Mesendoderm (in vitro differentiated cells): ENCODE measurements around the gene RBMY1D.

Experiments used
- DNase-seq: peaks from one replicate; pipeline ENCODE4 v3.0.0; 2013
- H2AK5ac ChIP-seq: 2 replicates; pipeline ENCODE4 v1.6.1; 2013; ENCODE audit warnings: low read length, inconsistent platforms
- H2BK120ac ChIP-seq: 2 replicates; pipeline ENCODE4 v1.6.1; 2013; ENCODE audit warnings: low read depth, mild to moderate bottlenecking, low read length, moderate library complexity, mixed read lengths
- H2BK15ac ChIP-seq: replicated peaks from 2 replicates; pipeline ENCODE4 v1.6.1; 2013; ENCODE audit warnings: low read depth, mild to moderate bottlenecking, moderate library complexity
- H2BK5ac ChIP-seq: 2 replicates; pipeline ENCODE4 v1.6.1; 2013; ENCODE audit warnings: low read length, inconsistent platforms
- H3K18ac ChIP-seq: 2 replicates; pipeline ENCODE4 v1.6.1; 2013; ENCODE audit warnings: mild to moderate bottlenecking, low read length, mixed read lengths
- H3K23ac ChIP-seq: one replicate; pipeline ENCODE4 v1.6.1; 2013; ENCODE audit warnings: low read length
- H3K27ac ChIP-seq: 2 replicates; pipeline ENCODE4 v1.5.1; 2013; ENCODE audit warnings: low read depth, mild to moderate bottlenecking, inconsistent platforms, low read length, moderate library complexity
- H3K27me3 ChIP-seq: 2 replicates; pipeline ENCODE4 v1.6.1; 2013; ENCODE audit warnings: low read length, control low read depth, mild to moderate bottlenecking, inconsistent platforms; ENCODE audit not compliant: insufficient read depth, poor library complexity
- H3K36me3 ChIP-seq: 2 replicates; pipeline ENCODE4 v1.6.1; 2013; ENCODE audit warnings: low read length, inconsistent platforms; ENCODE audit not compliant: control insufficient read depth, insufficient read depth
- H3K4ac ChIP-seq: one replicate; pipeline ENCODE4 v1.6.1; 2013; ENCODE audit warnings: low read depth, mild to moderate bottlenecking, low read length, moderate library complexity
- H3K4me1 ChIP-seq: 2 replicates; pipeline ENCODE4 v1.6.1; 2013; ENCODE audit warnings: low read depth, low read length, inconsistent platforms; ENCODE audit not compliant: control insufficient read depth
- H3K4me2 ChIP-seq: 2 replicates; pipeline ENCODE4 v1.6.1; 2013; ENCODE audit warnings: low read length
- H3K4me3 ChIP-seq: 2 replicates; pipeline ENCODE4 v1.5.1; 2013; ENCODE audit warnings: mild to moderate bottlenecking, low read length
- H3K56ac ChIP-seq: one replicate; pipeline ENCODE4 v1.6.1; 2013; ENCODE audit warnings: low read length
- H3K79me1 ChIP-seq: 2 replicates; pipeline ENCODE4 v1.6.1; 2013; ENCODE audit warnings: low read length, inconsistent platforms
- H3K79me2 ChIP-seq: 2 replicates; pipeline ENCODE4 v1.6.1; 2013; ENCODE audit warnings: mild to moderate bottlenecking, low read length; ENCODE audit not compliant: control insufficient read depth, insufficient read depth
- H3K9ac ChIP-seq: 2 replicates; pipeline ENCODE4 v1.6.1; 2013; ENCODE audit warnings: low read length, inconsistent platforms
- H4K5ac ChIP-seq: one replicate; pipeline ENCODE4 v1.6.1; 2013; ENCODE audit warnings: low read length
- H4K8ac ChIP-seq: one replicate; pipeline ENCODE4 v1.6.1; 2013; ENCODE audit warnings: low read depth, mild to moderate bottlenecking, control low read depth, low read length, moderate library complexity
- WGBS: extraction: QIAGEN DNeasy Blood & Tissue Kit; methylation state at CpG from one replicate; pipeline ENCODE4 v1.1.7; 2013; ENCODE audit warnings: low lambda C conversion rate, missing lambda C conversion rate; ENCODE audit not compliant: insufficient coverage; ENCODE audit errors: extremely low coverage; 5-methylcytosine and 5-hydroxymethylcytosine counted together

Gene RBMY1D

GRCh38 chrY:21836343-21836742 lies 58.0 kb downstream of the RBMY1D start:
- Histone ChIP-seq H3K4me3 (no peak overlapping the region), H3K56ac (no peak overlapping the region), H3K9ac (no peak overlapping the region), H3K79me2 (no peaks in the 10 kb centered on the region), H4K5ac (no peak overlapping the region), H3K79me1 (no peaks in the 10 kb centered on the region), H2BK120ac (no peak overlapping the region), H3K27ac (no peak overlapping the region), H3K36me3 (no peaks in the 10 kb centered on the region), H3K4ac (no peak overlapping the region), H2AK5ac (no peak overlapping the region), H3K23ac (no peak overlapping the region), H3K27me3 (no peaks in the 10 kb centered on the region), H3K4me2 (no peak overlapping the region), H3K18ac (no peak overlapping the region), H4K8ac (no peak overlapping the region), H2BK15ac (no peak overlapping the region), H2BK5ac (no peak overlapping the region), H3K4me1 (no peaks in the 10 kb centered on the region)
- WGBS, result no CpG with 5 or more reads among the region's 8 CpGs
- no peak for DNase-seq

- Histone ChIP-seq H3K4me3 (no peak overlapping the region), H2BK5ac (no peak overlapping the region), H3K27me3 (no peaks in the 10 kb centered on the region)
These were observed 59.3 kb downstream of the RBMY1D start for GRCh38 chrY:21835052-21835451.

More at GRCh38 chrY:21835052-21835451, 59.3 kb downstream of the RBMY1D start:
- no peaks in the 10 kb centered on the region for H3K79me1 ChIP-seq
- H2BK15ac ChIP-seq, result no peak overlapping the region
- no peak overlapping the region for H3K4me2 ChIP-seq
- no peak overlapping the region for H2AK5ac ChIP-seq
- H4K5ac ChIP-seq, result no peak overlapping the region
- no peak for DNase-seq
- H3K18ac ChIP-seq, result no peak overlapping the region
- H2BK120ac ChIP-seq, result no peak overlapping the region
- no peak overlapping the region for H3K23ac ChIP-seq
- no peak overlapping the region for H4K8ac ChIP-seq
- no CpG with 5 or more reads among the region's 7 CpGs for WGBS
- no peak overlapping the region for H3K9ac ChIP-seq
- no peaks in the 10 kb centered on the region for H3K36me3 ChIP-seq
- no peak overlapping the region for H3K56ac ChIP-seq
- H3K4ac ChIP-seq, result no peak overlapping the region
- H3K27ac ChIP-seq, result no peak overlapping the region
- no peaks in the 10 kb centered on the region for H3K4me1 ChIP-seq
- H3K79me2 ChIP-seq, result no peaks in the 10 kb centered on the region
